GM10248 (cell line): ENCODE results near the gene SRGN.
A peak's percentile ranks its signal among the peaks of the same experiment; 100 is the strongest.

ENCODE experiments used
- CTCF ChIA-PET: fragments of 300-600 bp; sonication (Branson Sonifier 250); formaldehyde crosslinking; extraction: SDS; loops from one replicate; lab custom pipeline; 2021; ENCODE audit warnings: antibody characterized with exemption; lab: Yijun Ruan, JAX
- POLR2A ChIA-PET: fragments of 350-650 bp; sonication (Branson Sonifier 250); formaldehyde crosslinking; extraction: SDS; loops from one replicate; lab custom pipeline; 2020; ENCODE audit warnings: antibody characterized with exemption; lab: Yijun Ruan, JAX
- DNase-seq: peaks from one replicate; pipeline ENCODE4 v3.0.0; 2012; ENCODE audit errors: extremely low spot score
- TF ChIP-seq, protein P1 (sequence below): IDR thresholded peaks from 2 replicates; pipeline ENCODE4 v1.5.1; 2012; ENCODE audit warnings: mild to moderate bottlenecking, low read depth; ENCODE audit errors: extremely low read depth, missing control alignments, control extremely low read depth

SRGN gene

GRCh38 chr10:69057261-69057950 is 30.5 kb upstream of the SRGN start:
- no peak for DNase-seq
- CTCF ChIA-PET = interaction anchor here (1.0 to 1.5 kb wide), 5 partner anchors 8 to 35 kb away, joined by 3 to 7 read pairs (median 4); no protein-coding TSS in a partner anchor
- TF ChIP-seq, protein P1, sequence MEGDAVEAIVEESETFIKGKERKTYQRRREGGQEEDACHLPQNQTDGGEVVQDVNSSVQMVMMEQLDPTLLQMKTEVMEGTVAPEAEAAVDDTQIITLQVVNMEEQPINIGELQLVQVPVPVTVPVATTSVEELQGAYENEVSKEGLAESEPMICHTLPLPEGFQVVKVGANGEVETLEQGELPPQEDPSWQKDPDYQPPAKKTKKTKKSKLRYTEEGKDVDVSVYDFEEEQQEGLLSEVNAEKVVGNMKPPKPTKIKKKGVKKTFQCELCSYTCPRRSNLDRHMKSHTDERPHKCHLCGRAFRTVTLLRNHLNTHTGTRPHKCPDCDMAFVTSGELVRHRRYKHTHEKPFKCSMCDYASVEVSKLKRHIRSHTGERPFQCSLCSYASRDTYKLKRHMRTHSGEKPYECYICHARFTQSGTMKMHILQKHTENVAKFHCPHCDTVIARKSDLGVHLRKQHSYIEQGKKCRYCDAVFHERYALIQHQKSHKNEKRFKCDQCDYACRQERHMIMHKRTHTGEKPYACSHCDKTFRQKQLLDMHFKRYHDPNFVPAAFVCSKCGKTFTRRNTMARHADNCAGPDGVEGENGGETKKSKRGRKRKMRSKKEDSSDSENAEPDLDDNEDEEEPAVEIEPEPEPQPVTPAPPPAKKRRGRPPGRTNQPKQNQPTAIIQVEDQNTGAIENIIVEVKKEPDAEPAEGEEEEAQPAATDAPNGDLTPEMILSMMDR = no peak
- POLR2A ChIA-PET = interaction anchor here (0.5 to 2.6 kb wide), 4 partner anchors 8 to 164 kb away, joined by 3 to 10 read pairs (median 4); partner anchors contain the start of gene SRGN

DNA sequence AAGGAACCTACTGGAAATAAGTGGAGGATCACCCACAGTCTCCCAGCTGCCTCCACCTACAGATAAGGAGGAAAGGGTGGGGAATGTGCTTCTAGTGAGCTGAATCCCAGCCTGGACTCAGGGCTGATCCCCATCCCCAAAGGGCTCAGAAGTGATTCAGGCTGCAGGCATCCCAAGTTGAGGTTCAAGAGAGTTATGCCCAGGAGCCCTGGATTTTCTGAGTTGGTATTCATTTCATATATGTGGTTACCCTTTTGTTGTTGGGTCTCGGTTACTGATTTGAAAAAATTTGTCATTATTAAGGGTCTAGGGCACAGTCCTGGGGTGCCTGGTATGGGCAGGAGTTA is 30.0 kb upstream of the SRGN start:
- CTCF ChIA-PET = interaction anchor here (1.3 to 1.5 kb wide), 2 partner anchors 10 to 12 kb away, joined by 3 to 4 read pairs; no protein-coding TSS in a partner anchor
- TF ChIP-seq, protein P1 = no peak

DNA sequence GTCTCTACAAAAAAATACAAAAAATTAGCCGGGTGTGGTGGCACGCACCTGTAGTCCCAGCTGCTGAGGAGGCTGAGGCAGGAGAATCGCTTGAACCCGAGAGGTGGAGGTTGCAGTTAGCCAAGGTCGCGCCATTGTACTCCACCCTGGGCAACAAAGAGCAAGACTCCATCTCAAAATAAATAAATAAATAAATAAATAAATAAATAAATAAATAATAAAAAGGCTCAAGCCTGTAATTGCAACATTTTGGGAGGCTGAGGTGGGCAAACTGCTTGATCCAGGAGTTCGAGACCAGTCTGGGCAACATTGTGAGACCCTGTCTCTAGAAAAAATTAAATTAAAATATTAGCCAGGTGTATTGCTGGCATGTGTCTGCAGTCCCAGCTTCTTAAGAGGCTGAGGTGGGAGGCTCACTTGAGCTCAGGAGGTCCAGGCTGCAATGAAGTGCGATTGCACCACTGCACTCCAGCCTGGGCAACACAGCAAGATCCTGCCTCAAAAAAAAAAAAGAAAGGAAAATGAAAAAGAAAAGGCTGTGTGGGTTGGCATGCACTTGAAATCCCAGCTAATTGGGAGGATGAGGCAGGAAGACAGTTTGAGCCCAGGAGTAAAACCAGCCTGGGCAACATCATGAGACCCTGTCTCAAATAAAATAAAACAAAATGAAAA is 27.6 kb upstream of the SRGN start:
- CTCF ChIA-PET = interaction anchor here (1.1 to 1.5 kb wide), 4 partner anchors 9 to 27 kb away, joined by 3 read pairs; partner anchors contain the start of gene SRGN
- POLR2A ChIA-PET = no interaction called here
- DNase-seq = no peak
- TF ChIP-seq, protein P1 = no peak

More for the DNA sequence above, 30.0 kb upstream of the SRGN start:
- POLR2A ChIA-PET = interaction anchor here (2.6 kb wide), 1 partner anchor 30 kb away, joined by 10 read pairs; the partner anchor contains the start of gene SRGN
- DNase-seq = no peak

GRCh38 chr10:69061305-69062161 is 26.4 kb upstream of the SRGN start:
- POLR2A ChIA-PET = no interaction called here

DNA sequence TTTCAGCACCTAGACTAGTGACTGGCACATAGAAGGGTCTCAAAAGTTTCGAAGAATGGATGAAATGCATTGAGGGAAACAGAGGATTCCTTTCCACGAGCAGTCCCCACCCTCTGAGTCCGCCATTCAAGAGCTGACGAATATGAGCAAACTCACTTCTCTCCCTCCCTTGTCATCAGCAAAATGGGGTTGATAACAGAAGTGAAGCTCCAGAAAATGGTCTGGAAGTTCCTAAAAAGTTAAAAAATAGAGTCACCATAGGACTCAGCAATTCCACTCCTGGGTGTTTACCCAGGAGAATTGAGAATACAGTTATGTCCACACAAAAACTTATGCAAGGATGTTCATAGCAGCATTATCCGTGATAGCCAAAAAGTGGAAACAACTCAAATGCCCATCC is 25.0 kb upstream of the SRGN start:
- ChIA-PET POLR2A (no interaction called here), CTCF (interaction anchor here (1.2 to 7.6 kb wide), 4 partner anchors 8 to 42 kb away, joined by 5 to 96 read pairs (median 7); no protein-coding TSS in a partner anchor)
- no peak for DNase-seq
- TF ChIP-seq, protein P1 = no peak

More at GRCh38 chr10:69061305-69062161, 26.4 kb upstream of the SRGN start:
- peak; percentile 44 for DNase-seq
- CTCF ChIA-PET = interaction anchor here (1.1 to 7.6 kb wide), 5 partner anchors 9 to 13 kb away, joined by 3 to 96 read pairs (median 5); no protein-coding TSS in a partner anchor
- TF ChIP-seq, protein P1 = no peak

- TF ChIP-seq, protein P1 = no peak
- ChIA-PET POLR2A (interaction anchor here (1.3 to 2.3 kb wide), 5 partner anchors 9 to 40 kb away, joined by 3 to 23 read pairs (median 7); partner anchors contain the start of gene SRGN), CTCF (interaction anchor here (0.9 to 7.6 kb wide), 11 partner anchors 8 to 77 kb away, joined by 3 to 96 read pairs (median 4); no protein-coding TSS in a partner anchor)
- no peak for DNase-seq
Measured at GRCh38 chr10:69064762-69065328, 23.1 kb upstream of the SRGN start.
